Loucy (cell line): ENCODE measurements around the gene APOBEC3G.

ENCODE experiments used
- H2AFZ ChIP-seq: fragments of 200-600 bp; sonication (generic); 2 replicates; pipeline ENCODE4 v1.6.0; 2016; ENCODE audit warnings: antibody characterized with exemption, mild to moderate bottlenecking, low read length, moderate library complexity
- H3F3A ChIP-seq: fragments of 200-600 bp; 2 replicates; pipeline ENCODE4 v1.6.0; 2016; ENCODE audit warnings: antibody characterized with exemption, low read depth, mild to moderate bottlenecking
- H3K27me3 ChIP-seq: fragments of 200-600 bp; sonication (generic); 2 replicates; pipeline ENCODE4 v1.6.1; 2014; ENCODE audit warnings: low read length, mild to moderate bottlenecking; ENCODE audit not compliant: insufficient read depth, poor library complexity, severe bottlenecking
- H3K36me3 ChIP-seq: fragments of 200-600 bp; sonication (generic); 2 replicates; pipeline ENCODE4 v1.6.1; 2016; ENCODE audit warnings: low read length; ENCODE audit not compliant: insufficient read depth
- H3K4me1 ChIP-seq: fragments of 200-600 bp; sonication (generic); 2 replicates; pipeline ENCODE4 v1.5.1; 2014; ENCODE audit warnings: low read length, mild to moderate bottlenecking; ENCODE audit not compliant: insufficient read depth, poor library complexity, severe bottlenecking
- H3K4me2 ChIP-seq: fragments of 200-600 bp; sonication (generic); 2 replicates; pipeline ENCODE4 v1.6.0; 2014; ENCODE audit warnings: antibody characterized with exemption, low read length, low read depth, mild to moderate bottlenecking; ENCODE audit not compliant: poor library complexity, severe bottlenecking
- H3K4me3 ChIP-seq: fragments of 200-600 bp; sonication (generic); 2 replicates; pipeline ENCODE4 v1.5.1; 2014; ENCODE audit warnings: low read length, mild to moderate bottlenecking, mixed read lengths; ENCODE audit not compliant: poor library complexity, severe bottlenecking
- H3K79me2 ChIP-seq: fragments of 200-600 bp; sonication (generic); 2 replicates; pipeline ENCODE4 v1.6.1; 2014; ENCODE audit warnings: low read length; ENCODE audit not compliant: insufficient read depth
- H3K9ac ChIP-seq: fragments of 200-600 bp; sonication (generic); 2 replicates; pipeline ENCODE4 v1.6.0; 2014; ENCODE audit warnings: mild to moderate bottlenecking, low read depth, low read length, moderate library complexity; ENCODE audit not compliant: poor library complexity, severe bottlenecking
- H3K9me2 ChIP-seq: fragments of 200-600 bp; sonication (generic); replicated peaks from 2 replicates; pipeline ENCODE4 v1.6.1; 2016; ENCODE audit warnings: low read depth, low read length, mixed read lengths
- H3K9me3 ChIP-seq: fragments of 200-600 bp; sonication (generic); 2 replicates; pipeline ENCODE4 v1.6.1; 2014; ENCODE audit warnings: mild to moderate bottlenecking, antibody characterized with exemption, low read length, low read depth; ENCODE audit not compliant: insufficient read depth
- H4K20me1 ChIP-seq: fragments of 200-600 bp; sonication (generic); 2 replicates; pipeline ENCODE4 v1.6.0; 2014; ENCODE audit warnings: antibody characterized with exemption, low read length, mild to moderate bottlenecking; ENCODE audit not compliant: insufficient read depth, poor library complexity, severe bottlenecking
- EZH2phosphoT487 ChIP-seq: fragments of 200-600 bp; IDR thresholded peaks from 2 replicates; pipeline ENCODE4 v1.6.1; 2018; ENCODE audit warnings: antibody characterized with exemption, mild to moderate bottlenecking, moderate library complexity, borderline replicate concordance
- TF ChIP-seq, protein P1 (sequence below): fragments of 200-600 bp; sonication (generic); conservative IDR thresholded peaks from 2 replicates; pipeline ENCODE4 v1.5.1; 2014; ENCODE audit warnings: mild to moderate bottlenecking, antibody characterized with exemption, low read length

Gene APOBEC3G

GRCh38 chr22:39088685-39089032 is 11.6 kb downstream of the APOBEC3G start:
- no peaks in the 10 kb centered on the region for H3K9me3 ChIP-seq
- H3K9ac ChIP-seq: peak overlapping the region; percentile 77
- peaks cover 6% of the 10 kb centered on the region; the same call in 1 of the 2 replicates for H3K79me2 ChIP-seq
- no peak overlapping the region for H3K4me3 ChIP-seq
- H3K4me1 ChIP-seq: peaks cover 61% of the 10 kb centered on the region
- no peaks in the 10 kb centered on the region for H3K27me3 ChIP-seq
- no peak overlapping the region for H3K4me2 ChIP-seq
- H3F3A ChIP-seq: peaks cover 4% of the 10 kb centered on the region; the same call in 1 of the 2 replicates
- no peaks in the 10 kb centered on the region for H4K20me1 ChIP-seq
- H3K9me2 ChIP-seq: no peaks in the 10 kb centered on the region
- H2AFZ ChIP-seq: no peak overlapping the region
- H3K36me3 ChIP-seq: no peaks in the 10 kb centered on the region
- TF ChIP-seq, protein P1, sequence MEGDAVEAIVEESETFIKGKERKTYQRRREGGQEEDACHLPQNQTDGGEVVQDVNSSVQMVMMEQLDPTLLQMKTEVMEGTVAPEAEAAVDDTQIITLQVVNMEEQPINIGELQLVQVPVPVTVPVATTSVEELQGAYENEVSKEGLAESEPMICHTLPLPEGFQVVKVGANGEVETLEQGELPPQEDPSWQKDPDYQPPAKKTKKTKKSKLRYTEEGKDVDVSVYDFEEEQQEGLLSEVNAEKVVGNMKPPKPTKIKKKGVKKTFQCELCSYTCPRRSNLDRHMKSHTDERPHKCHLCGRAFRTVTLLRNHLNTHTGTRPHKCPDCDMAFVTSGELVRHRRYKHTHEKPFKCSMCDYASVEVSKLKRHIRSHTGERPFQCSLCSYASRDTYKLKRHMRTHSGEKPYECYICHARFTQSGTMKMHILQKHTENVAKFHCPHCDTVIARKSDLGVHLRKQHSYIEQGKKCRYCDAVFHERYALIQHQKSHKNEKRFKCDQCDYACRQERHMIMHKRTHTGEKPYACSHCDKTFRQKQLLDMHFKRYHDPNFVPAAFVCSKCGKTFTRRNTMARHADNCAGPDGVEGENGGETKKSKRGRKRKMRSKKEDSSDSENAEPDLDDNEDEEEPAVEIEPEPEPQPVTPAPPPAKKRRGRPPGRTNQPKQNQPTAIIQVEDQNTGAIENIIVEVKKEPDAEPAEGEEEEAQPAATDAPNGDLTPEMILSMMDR: no peak
- TF ChIP-seq EZH2phosphoT487: no peak

DNA sequence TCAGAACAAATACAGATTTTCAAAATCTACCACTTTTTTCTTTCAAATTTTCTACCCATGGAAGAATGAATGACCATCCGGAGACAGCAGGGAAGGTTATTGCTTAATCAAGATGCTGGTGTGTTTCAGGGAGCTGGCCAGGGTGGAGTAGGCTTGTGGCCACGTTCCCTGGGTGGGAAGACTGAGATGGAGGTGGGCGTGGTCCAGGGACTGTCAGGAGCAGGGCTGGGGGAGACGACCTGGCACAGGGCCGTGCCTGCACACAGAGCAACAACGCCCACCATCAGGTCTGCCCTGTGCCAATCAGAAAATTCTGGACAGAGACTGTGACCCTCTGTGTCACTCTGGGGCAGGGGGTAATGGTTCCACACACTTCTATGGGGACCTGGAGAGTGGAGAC is 12.9 kb downstream of the APOBEC3G start:
- H3K4me1 ChIP-seq: peaks cover 61% of the 10 kb centered on the region
- peaks cover 6% of the 10 kb centered on the region; the same call in 1 of the 2 replicates for H3K79me2 ChIP-seq
- no peaks in the 10 kb centered on the region for H3K9me2 ChIP-seq
- H2AFZ ChIP-seq: no peak overlapping the region
- H3K4me3 ChIP-seq: peak overlapping the region; percentile 66
- no peaks in the 10 kb centered on the region for H3K9me3 ChIP-seq
- no peaks in the 10 kb centered on the region for H4K20me1 ChIP-seq
- no peaks in the 10 kb centered on the region for H3K36me3 ChIP-seq
- H3K4me2 ChIP-seq: peak overlapping the region; percentile 84
- peaks cover 4% of the 10 kb centered on the region; the same call in 1 of the 2 replicates for H3F3A ChIP-seq
- TF ChIP-seq, protein P1: no peak
- TF ChIP-seq EZH2phosphoT487: no peak
- H3K9ac ChIP-seq: peak overlapping the region; percentile 77
- no peaks in the 10 kb centered on the region for H3K27me3 ChIP-seq

DNA sequence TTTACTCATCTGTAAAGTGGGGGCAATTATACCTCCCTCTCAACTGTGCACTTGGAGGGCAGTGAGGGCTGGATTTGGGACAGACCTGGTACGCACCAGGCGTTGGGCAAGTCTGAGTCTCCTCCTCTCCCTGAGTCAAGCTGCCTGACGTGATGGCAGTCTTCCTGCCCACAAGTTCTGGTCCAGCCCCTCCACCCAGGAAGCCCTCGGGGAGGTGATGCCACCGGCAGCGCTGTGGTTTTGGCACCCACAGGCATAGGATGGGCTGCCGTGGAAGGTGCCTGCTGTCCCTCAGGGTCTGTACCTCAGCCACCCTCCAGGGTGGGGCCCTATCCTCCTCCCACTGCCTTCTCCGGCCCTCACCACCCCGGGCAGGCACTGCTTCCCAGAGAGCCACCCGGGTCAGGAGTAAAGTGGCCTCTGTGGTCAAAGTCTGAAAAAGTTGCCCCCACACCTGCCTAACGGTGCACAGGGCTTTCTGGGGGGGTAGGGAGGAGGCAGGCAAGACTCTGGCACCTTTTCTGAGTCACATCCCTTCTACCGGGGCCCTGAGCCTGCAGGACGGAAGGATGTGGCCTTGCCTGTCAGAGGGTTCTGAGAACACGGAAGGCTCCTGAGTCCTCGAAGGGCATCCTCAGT is 13.5 kb downstream of the APOBEC3G start:
- H3K79me2 ChIP-seq: peaks cover 6% of the 10 kb centered on the region; the same call in 1 of the 2 replicates
- peaks cover 4% of the 10 kb centered on the region; the same call in 1 of the 2 replicates for H3F3A ChIP-seq
- no peaks in the 10 kb centered on the region for H4K20me1 ChIP-seq
- H3K9ac ChIP-seq: peak overlapping the region; percentile 77
- no peaks in the 10 kb centered on the region for H3K27me3 ChIP-seq
- no peaks in the 10 kb centered on the region for H3K36me3 ChIP-seq
- H3K9me2 ChIP-seq: no peaks in the 10 kb centered on the region
- peak overlapping the region; percentile 10 for H2AFZ ChIP-seq
- peaks cover 64% of the 10 kb centered on the region for H3K4me1 ChIP-seq
- no peaks in the 10 kb centered on the region for H3K9me3 ChIP-seq
- H3K4me2 ChIP-seq: peak overlapping the region; percentile 84
- peak overlapping the region; percentile 66 for H3K4me3 ChIP-seq
- TF ChIP-seq, protein P1: no peak
- TF ChIP-seq EZH2phosphoT487: no peak
